DOHH2 (cell line): ENCODE measurements around the gene AKR1B15.

Source experiments
- H3F3A ChIP-seq: fragments of 200-600 bp; sonication (generic), shearing (Covaris generic); 2 replicates; pipeline ENCODE4 v1.6.0; 2016; ENCODE audit warnings: antibody characterized with exemption, mild to moderate bottlenecking; ENCODE audit not compliant: control insufficient read depth, insufficient read depth
- H3K27ac ChIP-seq: fragments of 200-600 bp; sonication (generic); 2 replicates; pipeline ENCODE4 v1.5.1; 2014; ENCODE audit warnings: low read depth, mild to moderate bottlenecking, low read length, moderate library complexity
- H3K27me3 ChIP-seq: fragments of 200-600 bp; sonication (generic); 2 replicates; pipeline ENCODE4 v1.6.1; 2014; ENCODE audit warnings: mild to moderate bottlenecking, low read length, mixed read lengths; ENCODE audit not compliant: control insufficient read depth
- H3K36me3 ChIP-seq: fragments of 200-600 bp; sonication (generic); 2 replicates; pipeline ENCODE4 v1.6.1; 2014; ENCODE audit warnings: mild to moderate bottlenecking, low read length, moderate library complexity, mixed read lengths; ENCODE audit not compliant: control insufficient read depth
- H3K4me1 ChIP-seq: fragments of 200-600 bp; sonication (generic); 2 replicates; pipeline ENCODE4 v1.6.1; 2014; ENCODE audit warnings: mild to moderate bottlenecking, low read length, mixed read lengths; ENCODE audit not compliant: control insufficient read depth
- H3K4me2 ChIP-seq: fragments of 200-600 bp; sonication (generic); 2 replicates; pipeline ENCODE4 v1.6.0; 2014; ENCODE audit warnings: mild to moderate bottlenecking, low read length, moderate library complexity
- H3K4me3 ChIP-seq: fragments of 200-600 bp; sonication (generic); 2 replicates; pipeline ENCODE4 v1.5.1; 2014; ENCODE audit warnings: mild to moderate bottlenecking, low read length, mixed read lengths
- H3K79me2 ChIP-seq: fragments of 200-600 bp; sonication (generic); 2 replicates; pipeline ENCODE4 v1.6.1; 2014; ENCODE audit warnings: mild to moderate bottlenecking, low read length, mixed read lengths; ENCODE audit not compliant: control insufficient read depth
- H3K9me2 ChIP-seq: fragments of 200-600 bp; sonication (generic); replicated peaks from 2 replicates; pipeline ENCODE4 v1.6.1; 2014; ENCODE audit warnings: mild to moderate bottlenecking, low read length, mixed read lengths; ENCODE audit not compliant: control insufficient read depth
- H3K9me3 ChIP-seq: fragments of 200-600 bp; sonication (generic); 2 replicates; pipeline ENCODE4 v1.6.1; 2014; ENCODE audit warnings: antibody characterized with exemption, low read length, mixed read lengths; ENCODE audit not compliant: control insufficient read depth, insufficient read depth
- H4K20me1 ChIP-seq: fragments of 200-600 bp; sonication (generic); 2 replicates; pipeline ENCODE4 v1.6.0; 2014; ENCODE audit warnings: low read depth, mild to moderate bottlenecking, antibody characterized with exemption, low read length, moderate library complexity; ENCODE audit not compliant: control insufficient read depth, insufficient read depth
- EZH2phosphoT487 ChIP-seq: fragments of 200-600 bp; sonication (generic); IDR thresholded peaks from 2 replicates; pipeline ENCODE4 v1.6.1; 2017; ENCODE audit warnings: borderline replicate concordance, mild to moderate bottlenecking, antibody characterized with exemption, low read length, moderate library complexity, mixed read lengths
- TF ChIP-seq, protein P1 (sequence below): fragments of 200-600 bp; sonication (generic); IDR thresholded peaks from one replicate; pipeline ENCODE4 v1.5.1; 2014; ENCODE audit warnings: antibody characterized with exemption, mild to moderate bottlenecking, low read depth, low read length; ENCODE audit not compliant: poor library complexity, severe bottlenecking

The AKR1B15 gene

GRCh38 chr7:134502463-134503371 is 46.2 kb upstream of the AKR1B15 start:
- Histone ChIP-seq H3K4me2 (no peak overlapping the region), H3K4me3 (no peak overlapping the region), H3K36me3 (no peaks in the 10 kb centered on the region), H4K20me1 (no peaks in the 10 kb centered on the region), H3K9me3 (no peaks in the 10 kb centered on the region), H3K9me2 (no peaks in the 10 kb centered on the region), H3F3A (no peaks in the 10 kb centered on the region), H3K27ac (no peak overlapping the region), H3K27me3 (peaks cover 17% of the 10 kb centered on the region), H3K79me2 (no peaks in the 10 kb centered on the region), H3K4me1 (no peaks in the 10 kb centered on the region)
- TF ChIP-seq EZH2phosphoT487: no peak
- TF ChIP-seq, protein P1, sequence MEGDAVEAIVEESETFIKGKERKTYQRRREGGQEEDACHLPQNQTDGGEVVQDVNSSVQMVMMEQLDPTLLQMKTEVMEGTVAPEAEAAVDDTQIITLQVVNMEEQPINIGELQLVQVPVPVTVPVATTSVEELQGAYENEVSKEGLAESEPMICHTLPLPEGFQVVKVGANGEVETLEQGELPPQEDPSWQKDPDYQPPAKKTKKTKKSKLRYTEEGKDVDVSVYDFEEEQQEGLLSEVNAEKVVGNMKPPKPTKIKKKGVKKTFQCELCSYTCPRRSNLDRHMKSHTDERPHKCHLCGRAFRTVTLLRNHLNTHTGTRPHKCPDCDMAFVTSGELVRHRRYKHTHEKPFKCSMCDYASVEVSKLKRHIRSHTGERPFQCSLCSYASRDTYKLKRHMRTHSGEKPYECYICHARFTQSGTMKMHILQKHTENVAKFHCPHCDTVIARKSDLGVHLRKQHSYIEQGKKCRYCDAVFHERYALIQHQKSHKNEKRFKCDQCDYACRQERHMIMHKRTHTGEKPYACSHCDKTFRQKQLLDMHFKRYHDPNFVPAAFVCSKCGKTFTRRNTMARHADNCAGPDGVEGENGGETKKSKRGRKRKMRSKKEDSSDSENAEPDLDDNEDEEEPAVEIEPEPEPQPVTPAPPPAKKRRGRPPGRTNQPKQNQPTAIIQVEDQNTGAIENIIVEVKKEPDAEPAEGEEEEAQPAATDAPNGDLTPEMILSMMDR: no peak

DNA sequence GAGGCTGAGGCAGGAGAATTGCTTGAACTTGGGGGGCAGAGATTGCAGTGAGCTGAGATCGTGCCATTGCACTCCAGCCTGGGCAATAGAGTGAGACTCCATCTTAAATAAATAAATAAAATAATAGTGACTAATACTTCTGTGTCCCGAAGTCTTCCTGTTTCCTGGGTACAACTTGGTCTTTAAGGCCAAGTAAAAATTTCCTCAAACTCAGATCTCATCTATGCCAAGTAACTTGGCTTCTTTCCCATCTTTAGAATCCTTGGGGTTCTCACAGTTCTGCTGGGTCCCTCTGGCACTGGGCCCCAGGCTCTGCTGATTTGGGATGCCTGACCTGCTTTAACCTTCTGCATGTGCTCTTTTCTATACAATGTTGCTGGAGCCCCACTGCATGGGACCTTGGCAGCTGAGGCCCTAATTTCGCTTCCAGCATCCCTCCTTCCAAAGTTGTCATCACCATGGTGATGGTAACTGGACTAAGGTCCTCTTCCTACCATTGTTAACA is 44.2 kb upstream of the AKR1B15 start:
- Histone ChIP-seq H4K20me1 (no peaks in the 10 kb centered on the region), H3K4me2 (no peak overlapping the region), H3K9me2 (no peaks in the 10 kb centered on the region), H3K27ac (no peak overlapping the region), H3F3A (no peaks in the 10 kb centered on the region), H3K36me3 (no peaks in the 10 kb centered on the region), H3K79me2 (no peaks in the 10 kb centered on the region), H3K4me3 (no peak overlapping the region), H3K27me3 (peaks cover 18% of the 10 kb centered on the region), H3K4me1 (no peaks in the 10 kb centered on the region), H3K9me3 (no peaks in the 10 kb centered on the region)
- no peak for TF ChIP-seq EZH2phosphoT487
- TF ChIP-seq, protein P1: no peak

DNA sequence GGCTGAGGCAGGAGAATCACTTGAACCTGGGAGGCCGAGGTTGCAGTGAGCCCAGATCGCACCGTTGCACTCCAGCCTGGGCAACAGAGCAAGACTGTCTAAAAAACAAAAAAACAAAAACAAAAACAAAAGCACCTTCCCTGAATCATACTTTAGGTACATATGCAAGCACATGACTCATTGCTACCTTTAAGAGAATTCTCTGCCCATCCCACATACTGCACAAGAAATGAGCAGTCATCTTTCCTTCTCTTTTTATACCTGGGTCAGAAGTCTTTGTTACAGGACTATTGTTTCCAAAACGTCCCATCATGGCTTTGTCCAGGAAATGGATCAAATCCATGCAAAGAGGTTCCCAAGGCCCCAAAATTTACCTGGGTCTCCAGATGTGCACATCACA is 43.1 kb upstream of the AKR1B15 start:
- H3K9me3 ChIP-seq: no peaks in the 10 kb centered on the region
- no peaks in the 10 kb centered on the region for H3K4me1 ChIP-seq
- TF ChIP-seq EZH2phosphoT487: no peak
- H3K36me3 ChIP-seq: no peaks in the 10 kb centered on the region
- H3K4me3 ChIP-seq: no peak overlapping the region
- H3K79me2 ChIP-seq: no peaks in the 10 kb centered on the region
- H3K9me2 ChIP-seq: no peaks in the 10 kb centered on the region
- H3K27ac ChIP-seq: no peak overlapping the region
- no peaks in the 10 kb centered on the region for H4K20me1 ChIP-seq
- no peak overlapping the region for H3K4me2 ChIP-seq
- no peaks in the 10 kb centered on the region for H3F3A ChIP-seq
- H3K27me3 ChIP-seq: peaks cover 15% of the 10 kb centered on the region

GRCh38 chr7:134509010-134509409 is 39.9 kb upstream of the AKR1B15 start:
- H3K27ac ChIP-seq: no peak overlapping the region
- no peak for TF ChIP-seq EZH2phosphoT487
- TF ChIP-seq, protein P1: no peak
- no peaks in the 10 kb centered on the region for H3K79me2 ChIP-seq
- no peaks in the 10 kb centered on the region for H3K9me2 ChIP-seq
- no peak overlapping the region for H3K4me2 ChIP-seq
- no peaks in the 10 kb centered on the region for H3K4me1 ChIP-seq
- H3K27me3 ChIP-seq: peaks cover 11% of the 10 kb centered on the region
- no peak overlapping the region for H3K4me3 ChIP-seq
- H3F3A ChIP-seq: no peaks in the 10 kb centered on the region
- H3K9me3 ChIP-seq: no peaks in the 10 kb centered on the region
- H4K20me1 ChIP-seq: no peaks in the 10 kb centered on the region
- H3K36me3 ChIP-seq: no peaks in the 10 kb centered on the region
